ENCODE results near the gene AFDN. TPM values are rescaled to one million over a fixed set of nuclear protein-coding genes. Genes with fewer than 3 reads are reported as not detected.

The AFDN gene
- total and polyA plus RNA-seq, 4 donors = 93.3 to 188 (median 117) TPM

DNA sequence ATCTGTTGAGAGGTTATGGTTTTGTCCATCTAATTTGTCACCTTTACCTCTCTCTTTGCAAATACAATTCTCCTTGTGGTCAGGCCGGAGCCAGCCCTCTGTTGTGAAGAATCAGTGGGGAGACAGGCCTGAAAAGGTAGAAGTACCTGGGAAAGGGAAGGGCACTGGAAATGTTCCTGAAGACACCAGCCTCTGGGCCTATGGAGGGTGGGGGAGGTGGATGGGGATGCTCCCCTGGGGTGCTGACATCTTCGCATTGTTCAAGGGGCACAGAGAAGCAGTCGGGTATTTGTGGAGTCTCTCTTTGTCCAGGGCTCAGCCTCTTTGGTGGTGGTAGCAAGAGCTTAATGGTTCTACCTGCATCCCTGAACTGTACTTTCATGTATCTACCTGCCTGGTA, 24.4 kb upstream of the AFDN start:
- WGBS (ENCODE audit: insufficient coverage) = 100% methylated on average over 1 of the region's 3 CpGs
- H3K9me3 ChIP-seq (ENCODE audit: control insufficient read depth, insufficient read depth, low read length) = no peaks in the 10 kb centered on the region
- H3K4me1 ChIP-seq (ENCODE audit: control insufficient read depth, insufficient read depth, low read length) = peaks cover 16% of the 10 kb centered on the region
- no peaks in the 10 kb centered on the region for H3K36me3 ChIP-seq (ENCODE audit: control insufficient read depth, insufficient read depth, low read length)
- H3K27ac ChIP-seq (ENCODE audit: low read depth, low read length) = no peak overlapping the region
- H3K27me3 ChIP-seq (ENCODE audit: control insufficient read depth, insufficient read depth, low read length) = peaks cover under 1% of the 10 kb centered on the region
- DNase-seq (ENCODE audit: low read depth in 4 of 6, low spot score in 6 of 6) = no peak
- H3K4me3 ChIP-seq (ENCODE audit: low read depth, low read length) = no peak overlapping the region

DNA sequence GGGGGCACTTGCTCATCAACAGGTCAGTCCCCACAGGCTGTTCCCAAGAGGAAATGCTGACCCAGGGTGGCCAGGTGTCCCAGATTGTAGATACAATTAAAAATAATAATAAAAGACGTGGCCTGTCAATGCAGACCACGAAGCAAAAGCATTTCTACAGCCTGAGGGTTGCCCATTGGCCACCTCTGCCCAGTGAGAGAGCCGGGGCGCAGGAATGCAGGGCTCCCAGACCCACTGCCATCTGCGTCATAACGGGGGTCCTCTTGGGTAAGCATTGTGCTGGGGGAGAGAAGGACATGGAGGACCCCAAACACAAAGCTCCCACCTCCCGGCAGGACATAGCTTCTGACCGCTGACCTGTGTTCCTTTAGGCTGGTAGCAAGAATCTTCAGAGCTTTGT, 22.9 kb upstream of the AFDN start:
- 88% methylated on average over 8 of the region's 8 CpGs for WGBS (ENCODE audit: insufficient coverage)
- Histone ChIP-seq H3K4me3 (ENCODE audit: low read depth, low read length) (no peak overlapping the region), H3K36me3 (ENCODE audit: control insufficient read depth, insufficient read depth, low read length) (no peaks in the 10 kb centered on the region), H3K27ac (ENCODE audit: low read depth, low read length) (no peak overlapping the region), H3K9me3 (ENCODE audit: control insufficient read depth, insufficient read depth, low read length) (no peaks in the 10 kb centered on the region), H3K4me1 (ENCODE audit: control insufficient read depth, insufficient read depth, low read length) (peaks cover 11% of the 10 kb centered on the region), H3K27me3 (ENCODE audit: control insufficient read depth, insufficient read depth, low read length) (no peaks in the 10 kb centered on the region)
- no peak for DNase-seq (ENCODE audit: low read depth in 4 of 6, low spot score in 6 of 6)

DNA sequence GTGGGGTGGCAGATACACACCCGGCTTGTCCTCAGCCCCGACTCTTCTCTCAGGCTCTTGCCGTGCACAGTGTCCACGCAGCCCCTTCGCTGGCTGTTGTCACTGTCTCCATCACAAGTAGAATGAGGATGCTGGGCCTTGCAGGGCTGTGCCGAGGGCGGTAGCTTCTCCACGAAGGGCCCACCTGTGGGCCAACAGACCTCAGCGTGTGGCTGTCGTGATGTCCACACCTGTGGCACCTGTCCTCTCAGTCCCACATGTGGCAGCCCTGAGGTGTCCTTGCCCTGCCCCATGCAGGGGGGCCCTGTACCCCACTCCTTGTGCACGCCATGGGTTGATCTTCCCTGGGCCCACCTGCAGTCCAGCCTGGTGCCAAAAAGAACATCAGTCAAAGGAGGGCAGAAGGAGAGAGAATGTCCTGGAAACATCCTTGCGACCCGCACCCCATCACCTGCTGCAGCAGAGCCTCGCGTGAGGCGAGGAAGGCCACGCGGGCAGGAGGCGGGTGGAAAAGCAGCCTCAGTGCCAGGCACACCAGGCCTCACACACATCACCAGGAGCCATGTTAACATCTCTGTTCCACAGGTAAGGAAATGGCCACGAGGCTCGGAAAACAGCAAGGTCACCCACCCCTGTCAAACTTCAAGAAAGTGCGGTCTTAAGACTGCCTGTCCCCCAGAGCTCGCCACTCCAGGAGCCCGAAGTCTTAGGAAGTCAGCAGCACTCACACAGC, 22.3 kb upstream of the AFDN start:
- peaks cover 5% of the 10 kb centered on the region for H3K4me1 ChIP-seq (ENCODE audit: control insufficient read depth, insufficient read depth, low read length)
- no peak for DNase-seq (ENCODE audit: low read depth in 4 of 6, low spot score in 6 of 6)
- no peaks in the 10 kb centered on the region for H3K36me3 ChIP-seq (ENCODE audit: control insufficient read depth, insufficient read depth, low read length)
- 92% methylated on average over 22 of the region's 24 CpGs for WGBS (ENCODE audit: insufficient coverage)
- H3K27ac ChIP-seq (ENCODE audit: low read depth, low read length) = no peak overlapping the region
- no peaks in the 10 kb centered on the region for H3K27me3 ChIP-seq (ENCODE audit: control insufficient read depth, insufficient read depth, low read length)
- no peaks in the 10 kb centered on the region for H3K9me3 ChIP-seq (ENCODE audit: control insufficient read depth, insufficient read depth, low read length)
- H3K4me3 ChIP-seq (ENCODE audit: low read depth, low read length) = no peak overlapping the region

- WGBS (ENCODE audit: insufficient coverage) = 88% methylated on average over 3 of the region's 8 CpGs
- Histone ChIP-seq H3K9me3 (ENCODE audit: control insufficient read depth, insufficient read depth, low read length) (no peaks in the 10 kb centered on the region), H3K4me3 (ENCODE audit: low read depth, low read length) (no peak overlapping the region), H3K27me3 (ENCODE audit: control insufficient read depth, insufficient read depth, low read length) (no peaks in the 10 kb centered on the region), H3K4me1 (ENCODE audit: control insufficient read depth, insufficient read depth, low read length) (no peaks in the 10 kb centered on the region), H3K36me3 (ENCODE audit: control insufficient read depth, insufficient read depth, low read length) (no peaks in the 10 kb centered on the region), H3K27ac (ENCODE audit: low read depth, low read length) (no peak overlapping the region)
- no peak for DNase-seq (ENCODE audit: low read depth in 4 of 6, low spot score in 6 of 6)
Measured at GRCh38 chr6:167805349-167806060, 21.2 kb upstream of the AFDN start.

DNA sequence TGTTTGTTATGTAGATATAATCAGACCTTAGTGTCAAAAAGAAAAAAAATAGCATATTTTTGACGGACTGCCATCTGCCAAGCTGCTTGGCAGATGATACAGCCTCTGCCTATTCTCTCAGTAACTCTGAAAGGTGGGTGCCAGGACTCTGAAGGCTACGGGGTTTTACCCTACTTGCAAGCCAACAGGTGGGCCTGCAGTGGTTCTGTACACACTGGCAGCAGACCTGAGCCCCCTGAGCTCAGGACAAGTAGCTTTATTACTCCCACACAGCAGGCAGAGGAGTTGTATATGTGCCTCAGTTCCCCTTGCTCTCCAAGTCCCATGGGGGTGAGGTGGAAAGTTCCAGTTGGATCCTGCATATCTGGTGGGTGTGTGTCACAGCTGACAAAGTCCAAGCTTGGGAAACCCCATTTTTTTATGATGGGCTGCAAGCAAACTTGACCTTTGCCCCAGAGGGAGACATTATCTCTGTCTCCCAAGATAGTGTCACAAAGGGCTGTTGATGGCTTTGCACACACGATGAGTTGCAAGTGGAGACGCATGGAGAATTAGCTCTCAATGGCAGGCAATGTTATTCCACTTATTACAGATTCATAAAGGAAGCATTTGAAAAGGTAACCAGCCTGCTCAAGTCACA, 20.5 kb upstream of the AFDN start:
- DNase-seq (ENCODE audit: low read depth in 4 of 6, low spot score in 6 of 6) = no peak
- no peak overlapping the region for H3K4me3 ChIP-seq (ENCODE audit: low read depth, low read length)
- H3K9me3 ChIP-seq (ENCODE audit: control insufficient read depth, insufficient read depth, low read length) = no peaks in the 10 kb centered on the region
- no peaks in the 10 kb centered on the region for H3K4me1 ChIP-seq (ENCODE audit: control insufficient read depth, insufficient read depth, low read length)
- H3K36me3 ChIP-seq (ENCODE audit: control insufficient read depth, insufficient read depth, low read length) = no peaks in the 10 kb centered on the region
- 65% methylated on average over 2 of the region's 4 CpGs for WGBS (ENCODE audit: insufficient coverage)
- H3K27me3 ChIP-seq (ENCODE audit: control insufficient read depth, insufficient read depth, low read length) = no peaks in the 10 kb centered on the region
- no peak overlapping the region for H3K27ac ChIP-seq (ENCODE audit: low read depth, low read length)

DNA sequence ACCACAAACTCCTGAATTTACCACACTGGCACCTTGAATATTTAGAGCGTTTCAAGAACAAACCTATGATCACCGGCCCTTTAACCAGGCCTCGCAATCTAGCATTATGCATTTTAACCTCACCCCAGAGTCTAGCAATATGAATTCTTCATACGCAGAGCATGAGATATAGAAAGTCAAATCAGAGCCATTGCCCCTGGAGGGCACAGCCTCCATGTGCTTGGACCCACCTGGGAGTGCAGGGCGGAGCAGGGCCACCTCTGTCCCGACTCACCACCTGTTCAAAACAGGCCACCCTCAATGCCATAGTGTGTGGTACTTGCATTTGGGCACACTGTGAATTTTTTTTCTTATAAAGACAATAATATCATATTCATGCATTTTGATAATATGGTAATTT, 19.5 kb upstream of the AFDN start:
- H3K36me3 ChIP-seq (ENCODE audit: control insufficient read depth, insufficient read depth, low read length) = no peaks in the 10 kb centered on the region
- H3K4me3 ChIP-seq (ENCODE audit: low read depth, low read length) = no peak overlapping the region
- H3K27me3 ChIP-seq (ENCODE audit: control insufficient read depth, insufficient read depth, low read length) = no peaks in the 10 kb centered on the region
- DNase-seq (ENCODE audit: low read depth in 4 of 6, low spot score in 6 of 6) = no peak
- no peaks in the 10 kb centered on the region for H3K9me3 ChIP-seq (ENCODE audit: control insufficient read depth, insufficient read depth, low read length)
- no peaks in the 10 kb centered on the region for H3K4me1 ChIP-seq (ENCODE audit: control insufficient read depth, insufficient read depth, low read length)
- WGBS (ENCODE audit: insufficient coverage) = 73% methylated on average over 4 of the region's 6 CpGs
- H3K27ac ChIP-seq (ENCODE audit: low read depth, low read length) = no peak overlapping the region

GRCh38 chr6:167807756-167808155, 19.0 kb upstream of the AFDN start:
- H3K9me3 ChIP-seq (ENCODE audit: control insufficient read depth, insufficient read depth, low read length) = no peaks in the 10 kb centered on the region
- H3K36me3 ChIP-seq (ENCODE audit: control insufficient read depth, insufficient read depth, low read length) = no peaks in the 10 kb centered on the region
- no peak for DNase-seq (ENCODE audit: low read depth in 4 of 6, low spot score in 6 of 6)
- no peak overlapping the region for H3K4me3 ChIP-seq (ENCODE audit: low read depth, low read length)
- no peak overlapping the region for H3K27ac ChIP-seq (ENCODE audit: low read depth, low read length)
- H3K27me3 ChIP-seq (ENCODE audit: control insufficient read depth, insufficient read depth, low read length) = no peaks in the 10 kb centered on the region
- no CpG with 5 or more reads among the region's 3 CpGs for WGBS (ENCODE audit: insufficient coverage)
- no peaks in the 10 kb centered on the region for H3K4me1 ChIP-seq (ENCODE audit: control insufficient read depth, insufficient read depth, low read length)

DNA sequence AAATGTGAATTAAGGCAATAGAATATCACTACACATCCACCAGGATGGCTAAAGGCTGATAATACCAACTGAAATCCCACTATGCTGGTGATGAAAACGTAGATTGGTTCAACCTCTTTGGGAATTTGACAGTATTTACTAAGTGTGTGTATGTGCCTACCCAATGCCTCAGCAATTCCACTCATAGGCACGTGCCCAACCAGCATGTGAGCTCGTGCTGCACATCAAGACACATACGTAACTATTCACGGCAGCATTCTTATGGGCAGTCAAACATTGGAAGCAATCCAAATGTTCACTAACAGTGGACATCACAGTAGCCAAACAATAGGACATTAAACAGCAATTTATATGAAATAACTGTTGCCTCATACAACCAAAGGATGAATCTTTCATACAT, 15.7 kb upstream of the AFDN start:
- WGBS (ENCODE audit: insufficient coverage) = 76% methylated on average over 3 of the region's 5 CpGs
- Histone ChIP-seq H3K27ac (ENCODE audit: low read depth, low read length) (no peak overlapping the region), H3K9me3 (ENCODE audit: control insufficient read depth, insufficient read depth, low read length) (no peaks in the 10 kb centered on the region), H3K4me1 (ENCODE audit: control insufficient read depth, insufficient read depth, low read length) (no peaks in the 10 kb centered on the region), H3K4me3 (ENCODE audit: low read depth, low read length) (no peak overlapping the region), H3K27me3 (ENCODE audit: control insufficient read depth, insufficient read depth, low read length) (no peaks in the 10 kb centered on the region), H3K36me3 (ENCODE audit: control insufficient read depth, insufficient read depth, low read length) (no peaks in the 10 kb centered on the region)
- DNase-seq (ENCODE audit: low read depth in 4 of 6, low spot score in 6 of 6) = no peak

GRCh38 chr6:167811442-167812087, 15.1 kb upstream of the AFDN start:
- WGBS (ENCODE audit: insufficient coverage) = 86% methylated on average over 4 of the region's 5 CpGs
- no peak overlapping the region for H3K27ac ChIP-seq (ENCODE audit: low read depth, low read length)
- DNase-seq (ENCODE audit: low read depth in 4 of 6, low spot score in 6 of 6) = no peak
- no peaks in the 10 kb centered on the region for H3K4me1 ChIP-seq (ENCODE audit: control insufficient read depth, insufficient read depth, low read length)
- no peaks in the 10 kb centered on the region for H3K9me3 ChIP-seq (ENCODE audit: control insufficient read depth, insufficient read depth, low read length)
- H3K4me3 ChIP-seq (ENCODE audit: low read depth, low read length) = no peak overlapping the region
- no peaks in the 10 kb centered on the region for H3K36me3 ChIP-seq (ENCODE audit: control insufficient read depth, insufficient read depth, low read length)
- H3K27me3 ChIP-seq (ENCODE audit: control insufficient read depth, insufficient read depth, low read length) = no peaks in the 10 kb centered on the region
